Adrenal gland (tissue), 12 donors: ENCODE data around the gene ESR2. TPM values are rescaled to one million over a fixed set of nuclear protein-coding genes. Genes with fewer than 3 reads are reported as not detected.

ENCODE experiments used
- DNase-seq, 7 donors: peaks; one replicate each; pipeline ENCODE4 v3.0.0-alpha.2; 2019 to 2020
- H3K27ac ChIP-seq, 5 donors: fragments of 200-600 bp; sonication (generic) in 4 of 5; 1 replicate in 3 of 5; 2 replicates in 2 of 5; pipeline versions ENCODE4 v1.5.1 to v1.8.0; 2016 to 2020; ENCODE audit warnings: mild to moderate bottlenecking in 1 of 5
- H3K27me3 ChIP-seq: fragments of 200-600 bp; 2 replicates; pipeline ENCODE4 v1.8.0; 2021
- H3K36me3 ChIP-seq, 2 donors: fragments of 200-600 bp; replicated peaks in 1 of 2; 1 replicate in 1 of 2; 2 replicates in 1 of 2; pipeline versions ENCODE4 v1.5.1 to v1.8.0; 2018 to 2022
- H3K4me1 ChIP-seq, 2 donors: fragments of 200-600 bp; replicated peaks in 1 of 2; 1 replicate in 1 of 2; 2 replicates in 1 of 2; pipeline versions ENCODE4 v1.5.1 to v1.8.0; 2018 to 2021
- H3K4me3 ChIP-seq, 4 donors: fragments of 200-600 bp; sonication (generic) in 3 of 4; one replicate each; pipeline ENCODE4 v1.5.1; 2016 to 2018
- H3K9me3 ChIP-seq, 3 donors: fragments of 200-600 bp; sonication (generic) in 1 of 3; replicated peaks in 1 of 3; 1 replicate in 2 of 3; 2 replicates in 1 of 3; pipeline versions ENCODE4 v1.5.1 to v1.8.0; 2016 to 2021
- POLR2A ChIP-seq, 2 donors: fragments of 450-650 bp; IDR thresholded peaks; one replicate each; pipeline ENCODE4 v1.6.1; 2017; ENCODE audit warnings: antibody characterized with exemption in 2 of 2, mild to moderate bottlenecking in 2 of 2, moderate library complexity in 1 of 2
- WGBS, 4 donors: extraction: QIAGEN DNeasy Blood & Tissue Kit in 2 of 4; methylation state at CpG; one replicate each; pipeline versions ENCODE4 v1.1.5 to v1.1.7; 2013 to 2017; 5-methylcytosine and 5-hydroxymethylcytosine counted together
- intact Hi-C, 2 donors: fragments of 100-400 bp; cut with DNase I; formaldehyde crosslinking; loops; one replicate each; pipeline versions ENCODE4 v1.14.1 to v1.15.0; 2022 to 2023
- polyA plus RNA-seq, 3 donors: library from polyadenylated mRNA; stranded (reverse); fragments of 200-250 nt in 2 of 3; fragments of 350-450 nt in 1 of 3; fragmentation: Illumina TruSeq in 1 of 3; extraction: RNeasy Lipid Tissue Mini Kit (QIAGEN cat#74804) in 1 of 3; gene quantifications; one replicate each; pipeline ENCODE4 v1.2.3, GENCODE V29; 2013 to 2014
- total RNA-seq, 9 donors: library from RNA; depleted of rRNA in 4 of 9; stranded (reverse); fragments of >200 nt in 4 of 9; fragments of 120-200 nt in 1 of 9; fragmentation: NEBNext Ultra II Directional in 1 of 9; extraction: Animal tissue kit (Norgen Biotek cat#: 25700) in 1 of 9; gene quantifications; one replicate each; pipeline versions ENCODE4 v1.1.0 to v1.2.4, GENCODE V29; 2013 to 2023
- TF ChIP-seq, protein P1 (sequence below), 6 experiments: fragments of 450-650 bp in 4 of 6; fragments of 200-600 bp in 2 of 6; sonication (generic) in 1 of 6; IDR thresholded peaks; 1 replicate in 5 of 6; 2 replicates in 1 of 6; pipeline versions ENCODE4 v1.5.1 to v1.8.0; 2016 to 2021; ENCODE audit warnings: antibody characterized with exemption in 6 of 6, mild to moderate bottlenecking in 2 of 6, moderate library complexity in 1 of 6
- donor health status: healthy with polysubstance abuse.
- donor health status: Bipolar disorder and iron deficiency.
- donor health status: DM: yes; HTN: yes; CAD: no.
- donor health status: DM: no; HTN: no; CAD: no.
- donor health status: DM: no; HTN: no; CAD: no.
- donor health status: DM: yes; HTN: yes; CAD: no.

ESR2 gene
- total and polyA plus RNA-seq, 12 donors: 3.0 to 36.0 (median 18.8) TPM

DNA sequence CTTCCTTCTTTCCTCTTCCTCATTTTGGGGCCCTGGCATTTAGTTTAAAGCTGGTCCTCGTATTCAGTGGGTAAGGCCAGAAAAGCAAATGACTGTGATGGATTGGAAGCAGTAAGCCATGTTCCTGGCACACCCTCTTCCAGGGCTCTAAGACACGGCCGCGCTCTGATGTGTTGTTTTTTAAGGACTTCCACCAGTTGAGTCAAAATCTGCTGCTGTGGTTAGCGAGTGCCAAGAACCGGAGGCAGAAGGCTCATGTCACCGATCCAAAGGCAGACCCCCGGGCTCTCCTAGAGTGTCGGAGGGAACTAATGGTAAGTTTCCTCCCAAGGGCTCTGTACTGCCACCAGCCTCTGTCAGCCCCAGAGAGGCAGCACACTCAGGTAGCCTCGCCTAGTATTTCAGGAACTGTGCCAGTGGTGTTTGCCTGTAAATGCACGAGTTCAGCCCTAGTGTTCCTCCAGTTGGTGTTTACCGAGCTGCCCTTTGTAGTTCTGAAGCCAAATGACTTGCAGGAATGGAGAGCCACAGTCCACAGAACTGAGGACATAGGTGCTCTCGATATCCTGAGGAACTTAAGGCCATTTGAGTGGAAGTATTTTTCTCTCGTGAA lies 72.7 kb downstream of the ESR2 start:
- H3K4me3 ChIP-seq: no peak overlapping the region
- H3K27me3 ChIP-seq: no peaks in the 10 kb centered on the region
- peaks cover 20 to 41% of the 10 kb centered on the region in 2 donors for H3K4me1 ChIP-seq
- H3K27ac ChIP-seq: peak overlapping the region; percentile 68 to 93 (median 86)
- 74 to 92% (median 75%) methylated on average over 12 to 14 of the region's 14 CpGs for WGBS, 4 donors
- H3K36me3 ChIP-seq: peaks cover 0 to 61% of the 10 kb centered on the region in 2 donors
- H3K9me3 ChIP-seq: no peaks in the 10 kb centered on the region
- peak in 2 of 7 donors; percentile 24 to 45 for DNase-seq
- intact Hi-C loops: no loop called here
- TF ChIP-seq, protein P1, sequence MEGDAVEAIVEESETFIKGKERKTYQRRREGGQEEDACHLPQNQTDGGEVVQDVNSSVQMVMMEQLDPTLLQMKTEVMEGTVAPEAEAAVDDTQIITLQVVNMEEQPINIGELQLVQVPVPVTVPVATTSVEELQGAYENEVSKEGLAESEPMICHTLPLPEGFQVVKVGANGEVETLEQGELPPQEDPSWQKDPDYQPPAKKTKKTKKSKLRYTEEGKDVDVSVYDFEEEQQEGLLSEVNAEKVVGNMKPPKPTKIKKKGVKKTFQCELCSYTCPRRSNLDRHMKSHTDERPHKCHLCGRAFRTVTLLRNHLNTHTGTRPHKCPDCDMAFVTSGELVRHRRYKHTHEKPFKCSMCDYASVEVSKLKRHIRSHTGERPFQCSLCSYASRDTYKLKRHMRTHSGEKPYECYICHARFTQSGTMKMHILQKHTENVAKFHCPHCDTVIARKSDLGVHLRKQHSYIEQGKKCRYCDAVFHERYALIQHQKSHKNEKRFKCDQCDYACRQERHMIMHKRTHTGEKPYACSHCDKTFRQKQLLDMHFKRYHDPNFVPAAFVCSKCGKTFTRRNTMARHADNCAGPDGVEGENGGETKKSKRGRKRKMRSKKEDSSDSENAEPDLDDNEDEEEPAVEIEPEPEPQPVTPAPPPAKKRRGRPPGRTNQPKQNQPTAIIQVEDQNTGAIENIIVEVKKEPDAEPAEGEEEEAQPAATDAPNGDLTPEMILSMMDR (IDR thresholded peaks at IDR 0.05): no peak
- no peak for TF ChIP-seq POLR2A (IDR thresholded peaks at IDR 0.05)

DNA sequence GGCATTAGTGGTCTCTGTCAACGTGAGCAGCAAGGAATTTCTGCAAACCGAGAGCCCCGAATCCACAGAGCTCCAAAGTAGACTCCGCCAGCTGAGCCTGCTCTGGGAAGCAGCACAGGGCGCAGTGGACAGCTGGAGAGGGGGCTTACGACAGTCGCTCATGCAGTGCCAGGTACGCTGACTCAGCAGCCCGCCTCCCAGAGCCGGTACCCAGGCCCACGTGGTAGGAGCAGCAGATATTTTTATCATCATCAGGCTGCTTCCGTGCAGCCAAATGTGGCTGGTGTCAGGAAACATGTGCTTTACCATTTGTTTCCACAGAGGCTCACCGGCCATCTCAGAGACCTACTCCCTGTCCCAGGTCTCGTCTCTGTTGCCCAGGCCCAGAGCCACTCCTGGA lies 73.7 kb downstream of the ESR2 start:
- Histone ChIP-seq H3K36me3 (peaks cover 0 to 70% of the 10 kb centered on the region in 2 donors), H3K9me3 (no peaks in the 10 kb centered on the region), H3K4me3 (no peak overlapping the region), H3K4me1 (peaks cover 20 to 38% of the 10 kb centered on the region in 2 donors), H3K27me3 (no peaks in the 10 kb centered on the region), H3K27ac (peak overlapping the region; percentile 68 to 93 (median 86))
- 27 to 51% (median 32%) methylated on average over 4 to 14 of the region's 14 CpGs for WGBS, 4 donors
- peak; percentile 82 to 94 (median 90) for DNase-seq
- intact Hi-C loops: no loop called here
- peak in 1 of 2 donors; percentile 71 for TF ChIP-seq POLR2A (IDR thresholded peaks at IDR 0.05)
- TF ChIP-seq, protein P1 (IDR thresholded peaks at IDR 0.05): no peak

DNA sequence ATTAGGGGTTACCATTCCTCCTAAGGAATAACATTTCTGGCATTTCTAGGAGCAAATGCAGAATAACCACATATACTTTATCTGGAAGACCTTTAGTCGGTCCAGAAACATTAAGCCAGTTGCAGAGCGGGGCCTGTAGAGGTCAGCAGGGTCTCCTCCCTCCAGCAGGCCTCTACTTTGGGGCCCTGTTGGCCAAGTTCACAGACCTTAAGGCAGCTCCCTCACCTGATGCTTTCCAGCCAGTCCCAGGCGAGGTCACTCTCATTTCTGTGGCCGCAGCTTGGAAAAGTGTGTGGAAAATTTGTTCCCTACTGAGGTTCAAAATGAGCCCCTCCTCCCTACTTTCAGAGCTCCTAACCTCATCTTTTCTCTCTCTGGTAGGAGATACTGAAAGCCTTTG lies 74.1 kb downstream of the ESR2 start:
- no peak for TF ChIP-seq POLR2A (IDR thresholded peaks at IDR 0.05)
- TF ChIP-seq, protein P1 (IDR thresholded peaks at IDR 0.05): peak in 2 of 6 experiments; percentile 2 to 16
- Histone ChIP-seq H3K36me3 (peaks cover 0 to 70% of the 10 kb centered on the region in 2 donors), H3K27me3 (no peaks in the 10 kb centered on the region), H3K27ac (peak overlapping the region; percentile 68 to 93 (median 86)), H3K9me3 (no peaks in the 10 kb centered on the region), H3K4me1 (peaks cover 18 to 33% of the 10 kb centered on the region in 2 donors), H3K4me3 (no peak overlapping the region)
- peak; percentile 57 to 77 (median 72) for DNase-seq
- intact Hi-C loops: no loop called here
- WGBS, 4 donors: 44 to 50% (median 47%) methylated on average over 4 of the region's 4 CpGs

DNA sequence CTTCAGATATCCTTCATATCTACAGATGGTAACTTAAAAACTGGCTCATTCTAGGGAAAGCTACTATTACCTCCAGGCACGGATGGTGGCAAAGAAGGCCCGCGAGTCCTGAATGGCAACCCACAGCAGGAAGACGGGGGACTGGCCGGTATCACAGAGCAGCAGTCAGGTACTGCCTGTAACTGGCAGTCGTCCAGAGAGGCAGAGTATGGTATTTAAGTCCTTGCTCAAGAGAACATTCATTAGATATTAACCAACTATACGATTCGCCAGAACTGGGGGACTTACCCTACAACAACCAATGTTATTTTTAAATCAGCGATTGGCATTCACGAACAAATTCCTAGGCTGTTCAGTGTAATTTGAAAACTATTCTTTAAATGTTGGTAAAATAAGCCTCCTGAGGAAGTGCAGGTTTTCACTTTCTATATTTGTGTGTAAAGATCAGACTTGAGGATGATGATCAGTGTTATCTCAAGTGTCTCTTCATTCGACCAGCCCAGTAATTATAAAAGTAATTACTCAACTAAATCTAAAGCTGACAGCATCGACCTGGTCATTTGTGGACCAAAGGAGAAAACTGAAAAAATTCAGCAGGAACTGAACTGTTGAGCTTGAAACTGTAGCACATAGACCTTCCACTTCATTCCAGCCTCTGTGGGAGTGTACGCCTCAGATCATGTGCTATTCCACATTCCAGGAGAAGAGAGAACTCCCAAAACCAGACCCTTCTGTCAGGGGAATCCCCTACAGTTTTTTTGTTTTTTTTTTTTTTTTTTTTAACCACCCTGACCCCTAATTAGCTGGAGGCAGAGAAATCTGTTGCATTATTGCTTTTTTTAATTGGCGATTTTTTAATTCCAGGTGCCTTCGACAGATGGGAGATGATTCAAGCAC lies 75.6 kb downstream of the ESR2 start:
- Histone ChIP-seq H3K4me1 (peaks cover 16 to 32% of the 10 kb centered on the region in 2 donors), H3K27ac (peak overlapping the region in 1 of 5 donors; percentile 92), H3K36me3 (peaks cover 0 to 73% of the 10 kb centered on the region in 2 donors), H3K9me3 (no peaks in the 10 kb centered on the region), H3K27me3 (no peaks in the 10 kb centered on the region), H3K4me3 (no peak overlapping the region)
- WGBS, 4 donors: 83 to 86% (median 85%) methylated on average over 14 to 15 of the region's 15 CpGs
- DNase-seq: peak in 1 of 7 donors; percentile 34
- TF ChIP-seq, protein P1 (IDR thresholded peaks at IDR 0.05): no peak
- TF ChIP-seq POLR2A (IDR thresholded peaks at IDR 0.05): no peak
- intact Hi-C loops: no loop called here
